Activated B cell treated with CpG ODN at 0.5 μM for 24 hours (primary cell): ENCODE results near the gene TNF. TPM values are rescaled to one million over a fixed set of nuclear protein-coding genes. Genes with fewer than 3 reads are reported as not detected.
"Not testable (repeated sequence)": the region's sequence is repeated elsewhere in the genome, so short reads cannot be mapped to it uniquely, and the experiment has no call there.

ENCODE experiments used
- ATAC-seq: fragments of 200-7000 bp; cut with Tn5 transposase; one replicate; pipeline ENCODE4 v1.10.0; 2021; ENCODE audit warnings: low read depth, mild to moderate bottlenecking, moderate library complexity
- CTCF ChIA-PET: fragments of 350-600 bp; sonication (Branson Sonifier 250); formaldehyde crosslinking; loops from one replicate; lab custom pipeline; 2021; ENCODE audit warnings: antibody characterized with exemption; lab: Charles Lee
- POLR2A ChIA-PET: fragments of 350-600 bp; sonication (Branson Sonifier 250); formaldehyde crosslinking; loops from one replicate; lab custom pipeline; 2021; ENCODE audit warnings: antibody characterized with exemption; lab: Charles Lee
- DNase-seq: peaks from one replicate; pipeline ENCODE4 v3.0.0; 2022
- H3K27ac Mint-ChIP-seq: one replicate; pipeline ENCODE4 v1.8.0; 2020; ENCODE audit warnings: mixed read lengths
- H3K27me3 Mint-ChIP-seq: one replicate; pipeline ENCODE4 v1.8.0; 2021; ENCODE audit warnings: mixed read lengths
- H3K36me3 Mint-ChIP-seq: one replicate; pipeline ENCODE4 v1.8.0; 2021; ENCODE audit warnings: low read depth, mixed read lengths
- H3K4me1 Mint-ChIP-seq: one replicate; pipeline ENCODE4 v1.8.0; 2021; ENCODE audit warnings: mixed read lengths
- H3K4me3 Mint-ChIP-seq: one replicate; pipeline ENCODE4 v1.8.0; 2020; ENCODE audit warnings: mild to moderate bottlenecking, mixed read lengths
- H3K9me3 Mint-ChIP-seq: one replicate; pipeline ENCODE4 v1.8.0; 2020; ENCODE audit warnings: mixed read lengths
- intact Hi-C: fragments of 100-400 bp; cut with micrococcal nuclease; formaldehyde crosslinking; loops from one replicate; pipeline ENCODE4 v1.15.1; 2024
- total RNA-seq: library from RNA; stranded (reverse); gene quantifications from 2 replicates; pipeline ENCODE4 v1.2.3, GENCODE V29; 2022
- TF ChIP-seq, protein P1 (sequence below): fragments of 200-600 bp; IDR thresholded peaks from one replicate; pipeline ENCODE4 v1.8.0; 2022; ENCODE audit warnings: antibody characterized with exemption, mild to moderate bottlenecking

Gene TNF
- total RNA-seq, 1 donor from 2014 or later = 139 TPM

DNA sequence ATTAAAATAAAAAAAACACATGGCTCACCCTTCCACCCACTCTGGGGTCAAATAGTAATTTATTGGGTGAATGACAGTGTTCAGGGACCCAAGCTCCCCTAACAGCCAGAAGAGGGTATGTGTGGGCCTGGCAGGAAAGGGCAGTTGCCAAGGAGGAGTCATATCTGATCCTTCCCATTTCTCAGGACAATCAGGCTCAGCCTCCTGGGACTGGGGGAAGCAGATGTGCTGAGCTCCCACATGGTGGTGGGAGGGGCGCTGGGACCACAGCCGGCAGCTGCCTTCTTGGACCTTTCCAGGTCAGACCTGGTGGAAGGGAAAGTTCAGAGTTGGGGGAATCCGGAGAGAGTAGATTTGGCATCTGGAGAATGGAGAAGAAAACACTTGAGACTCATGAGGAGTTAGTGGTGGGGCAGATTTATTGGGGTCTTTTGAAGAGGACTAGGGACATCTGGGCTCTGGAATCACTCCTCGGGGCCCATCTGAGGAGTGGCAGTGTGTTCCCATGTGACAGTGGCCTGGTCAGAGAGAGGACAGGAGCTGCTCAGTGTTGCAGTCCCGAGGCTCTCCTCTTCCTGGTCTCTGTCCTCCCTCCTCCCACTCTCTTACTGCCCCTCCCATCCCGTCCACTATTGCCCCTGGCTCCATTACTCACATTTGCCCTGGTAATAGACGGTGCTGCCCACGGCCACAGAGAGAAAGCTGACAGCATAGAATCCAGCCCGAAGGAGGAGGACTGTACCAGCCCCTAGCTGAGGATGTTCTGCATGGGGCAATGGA is 13.7 kb downstream of the TNF start:
- H3K27ac Mint-ChIP-seq = peak overlapping the region; percentile 76
- DNase-seq (no peak), ATAC-seq (no peak)
- H3K4me3 Mint-ChIP-seq = no peak overlapping the region
- POLR2A ChIA-PET = interaction anchor here (25.3 to 26.0 kb wide), 2 partner anchors 2 to 12 kb away, joined by 1155 read pairs; partner anchors contain the start of genes LST1, LTA, LTB and NCR3
- intact Hi-C loops = no loop called here
- H3K9me3 Mint-ChIP-seq = no peaks in the 10 kb centered on the region
- peaks cover 8% of the 10 kb centered on the region for H3K36me3 Mint-ChIP-seq
- TF ChIP-seq, protein P1, sequence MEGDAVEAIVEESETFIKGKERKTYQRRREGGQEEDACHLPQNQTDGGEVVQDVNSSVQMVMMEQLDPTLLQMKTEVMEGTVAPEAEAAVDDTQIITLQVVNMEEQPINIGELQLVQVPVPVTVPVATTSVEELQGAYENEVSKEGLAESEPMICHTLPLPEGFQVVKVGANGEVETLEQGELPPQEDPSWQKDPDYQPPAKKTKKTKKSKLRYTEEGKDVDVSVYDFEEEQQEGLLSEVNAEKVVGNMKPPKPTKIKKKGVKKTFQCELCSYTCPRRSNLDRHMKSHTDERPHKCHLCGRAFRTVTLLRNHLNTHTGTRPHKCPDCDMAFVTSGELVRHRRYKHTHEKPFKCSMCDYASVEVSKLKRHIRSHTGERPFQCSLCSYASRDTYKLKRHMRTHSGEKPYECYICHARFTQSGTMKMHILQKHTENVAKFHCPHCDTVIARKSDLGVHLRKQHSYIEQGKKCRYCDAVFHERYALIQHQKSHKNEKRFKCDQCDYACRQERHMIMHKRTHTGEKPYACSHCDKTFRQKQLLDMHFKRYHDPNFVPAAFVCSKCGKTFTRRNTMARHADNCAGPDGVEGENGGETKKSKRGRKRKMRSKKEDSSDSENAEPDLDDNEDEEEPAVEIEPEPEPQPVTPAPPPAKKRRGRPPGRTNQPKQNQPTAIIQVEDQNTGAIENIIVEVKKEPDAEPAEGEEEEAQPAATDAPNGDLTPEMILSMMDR = no peak
- H3K4me1 Mint-ChIP-seq = peaks cover 94% of the 10 kb centered on the region
- H3K27me3 Mint-ChIP-seq = no peaks in the 10 kb centered on the region
- CTCF ChIA-PET = interaction anchor here (0.8 to 25.7 kb wide), 5 partner anchors 9 to 207 kb away, joined by 3 to 611 read pairs (median 4); partner anchors contain the start of genes ATP6V1G2, DDX39B, NFKBIL1 and TNF

DNA sequence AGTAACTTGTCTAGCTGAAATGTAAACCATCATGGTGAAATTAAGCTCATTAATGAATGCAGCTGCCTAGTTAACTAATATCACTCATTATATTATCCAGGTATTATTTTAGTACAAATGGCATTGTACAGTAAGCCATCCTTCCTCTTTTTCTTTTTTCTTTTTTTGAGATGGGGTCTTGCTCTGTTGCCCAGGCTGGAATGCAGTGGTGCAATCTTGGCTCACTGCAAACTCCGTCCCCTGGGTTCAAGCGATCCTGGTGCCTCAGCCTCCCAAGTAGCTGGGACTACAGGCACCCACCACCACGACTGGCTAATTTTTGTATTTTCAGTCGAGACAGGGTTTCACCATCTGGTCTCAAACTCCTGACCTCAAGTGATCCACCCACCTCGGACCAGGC is 15.3 kb downstream of the TNF start:
- intact Hi-C loops, H3K36me3 Mint-ChIP-seq, DNase-seq, H3K9me3 Mint-ChIP-seq, ATAC-seq, H3K27me3 Mint-ChIP-seq, H3K4me3 Mint-ChIP-seq: not testable (repeated sequence)
- POLR2A ChIA-PET = interaction anchor here (26.0 kb wide), 1 partner anchor 14 kb away, joined by 1155 read pairs; the partner anchor contains the start of genes LST1, LTA, LTB and TNF
- H3K4me1 Mint-ChIP-seq = peaks cover 88% of the 10 kb centered on the region
- H3K27ac Mint-ChIP-seq = peak overlapping the region; percentile 30
- CTCF ChIA-PET = interaction anchor here (0.8 to 25.7 kb wide), 2 partner anchors 8 to 37 kb away, joined by 3 to 611 read pairs; partner anchors contain the start of genes ATP6V1G2, DDX39B and NFKBIL1

DNA sequence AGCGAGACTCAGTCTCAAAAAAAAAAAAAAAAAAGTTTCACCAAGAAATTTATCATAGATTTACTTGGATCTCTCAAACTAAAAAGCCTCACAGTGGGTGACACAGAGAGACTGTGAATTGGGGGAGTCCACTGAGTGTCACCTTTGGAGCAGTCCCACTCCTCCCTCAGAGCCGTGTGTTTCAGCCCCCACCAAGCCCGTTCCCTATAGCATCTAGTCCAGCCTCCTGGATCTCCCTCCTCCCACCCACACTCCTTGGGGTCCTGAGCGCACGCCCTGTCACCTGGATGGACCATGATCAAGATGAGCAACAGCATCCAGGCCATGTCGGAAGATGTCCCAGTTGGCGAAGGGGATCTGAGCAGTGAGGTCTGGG is 17.0 kb downstream of the TNF start:
- H3K36me3 Mint-ChIP-seq = peaks cover 8% of the 10 kb centered on the region
- ChIA-PET POLR2A (interaction anchor here (0.7 to 26.0 kb wide), 14 partner anchors 16 to 1522 kb away, joined by 3 to 1155 read pairs (median 8); partner anchors contain the start of genes ABHD16A, AIF1, ATP6V1G2 and BAG6), CTCF (interaction anchor here (0.6 to 12.8 kb wide), 3 partner anchors 12 to 238 kb away, joined by 4 to 773 read pairs (median 577); partner anchors contain the start of genes ATP6V1G2, DDX39B, LST1 and LTB)
- H3K4me3 Mint-ChIP-seq = peak overlapping the region; percentile 61
- peaks cover 86% of the 10 kb centered on the region for H3K4me1 Mint-ChIP-seq
- TF ChIP-seq, protein P1 = no peak
- DNase-seq (no peak), ATAC-seq (no peak)
- H3K27me3 Mint-ChIP-seq = no peaks in the 10 kb centered on the region
- no peaks in the 10 kb centered on the region for H3K9me3 Mint-ChIP-seq
- H3K27ac Mint-ChIP-seq = peak overlapping the region; percentile 93
- intact Hi-C loops = loop anchor here (1.0 kb wide), 1 partner anchor 10 kb away; the partner anchor contains the start of gene LTB

DNA sequence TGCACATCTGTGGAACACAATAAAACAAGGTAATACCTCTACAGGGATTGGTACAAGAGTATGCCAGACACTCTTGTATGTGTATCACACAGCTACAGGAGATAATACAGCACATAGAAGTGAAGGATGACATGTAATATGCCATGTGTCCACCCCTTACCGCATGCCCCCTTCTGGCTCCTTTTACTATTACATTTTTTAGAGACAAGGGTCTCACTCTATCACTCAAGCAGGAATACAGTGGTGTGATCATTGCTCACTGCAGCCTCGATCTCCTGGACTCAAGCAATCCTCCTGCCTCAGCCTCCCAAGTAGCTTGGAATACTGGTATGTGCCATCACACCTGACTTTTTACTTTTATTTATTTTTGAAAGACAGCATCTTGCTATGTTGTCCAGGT is 21.6 kb downstream of the TNF start:
- intact Hi-C loops = loop anchor here (1.0 kb wide), 1 partner anchor 16 kb away; no protein-coding TSS in a partner anchor
- no peaks in the 10 kb centered on the region for H3K36me3 Mint-ChIP-seq
- no peaks in the 10 kb centered on the region for H3K9me3 Mint-ChIP-seq
- ChIA-PET CTCF (interaction anchor here (1.0 to 12.8 kb wide), 7 partner anchors 17 to 236 kb away, joined by 4 to 773 read pairs (median 17); partner anchors contain the start of genes ATP6V1G2, DDX39B, LST1 and LTB), POLR2A (interaction anchor here (0.6 to 26.0 kb wide), 7 partner anchors 10 to 55 kb away, joined by 3 to 1155 read pairs (median 8); partner anchors contain the start of genes ATP6V1G2, BAG6, DDX39B and LST1)
- H3K27ac Mint-ChIP-seq = peak overlapping the region; percentile 75
- H3K27me3 Mint-ChIP-seq = no peaks in the 10 kb centered on the region
- H3K4me1 Mint-ChIP-seq = peaks cover 58% of the 10 kb centered on the region
- ATAC-seq (peak; percentile 73), DNase-seq (no peak)
- TF ChIP-seq, protein P1 = no peak
- H3K4me3 Mint-ChIP-seq = peak overlapping the region; percentile 25

DNA sequence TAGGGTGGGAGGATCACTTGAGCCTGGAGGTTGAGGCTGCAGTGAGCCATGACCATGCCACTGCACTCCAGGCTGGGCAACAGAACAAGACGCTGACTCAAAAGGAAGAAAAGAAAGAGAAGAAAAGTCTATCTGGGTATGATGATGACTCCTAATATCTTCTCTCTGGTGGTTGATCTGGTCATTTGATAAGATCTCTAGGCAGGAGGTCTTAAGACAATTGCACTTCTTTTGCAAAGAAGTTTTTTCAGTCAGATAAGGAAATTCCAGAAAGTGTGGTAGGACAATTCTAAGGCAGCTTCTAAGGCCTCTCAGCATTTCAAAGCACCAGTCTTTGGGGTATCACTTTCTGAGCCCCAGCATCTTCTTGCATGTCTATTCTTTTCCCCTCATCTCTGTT is 32.0 kb downstream of the TNF start:
- intact Hi-C loops = no loop called here
- H3K4me3 Mint-ChIP-seq = no peak overlapping the region
- DNase-seq (no peak), ATAC-seq (no peak)
- TF ChIP-seq, protein P1 = no peak
- H3K36me3 Mint-ChIP-seq = no peaks in the 10 kb centered on the region
- H3K4me1 Mint-ChIP-seq = no peaks in the 10 kb centered on the region
- H3K27me3 Mint-ChIP-seq = no peaks in the 10 kb centered on the region
- no peaks in the 10 kb centered on the region for H3K9me3 Mint-ChIP-seq
- H3K27ac Mint-ChIP-seq = no peak overlapping the region
- ChIA-PET POLR2A (interaction anchor here (0.7 to 1.1 kb wide), 2 partner anchors 14 to 26 kb away, joined by 3 to 4 read pairs; no protein-coding TSS in a partner anchor), CTCF (interaction anchor here (1.0 kb wide), 1 partner anchor 9 kb away, joined by 3 read pairs; no protein-coding TSS in a partner anchor)
